Astrocyte (in vitro differentiated cells and primary cell): ENCODE results near the gene KRT77. TPM values are rescaled to one million over a fixed set of nuclear protein-coding genes. Genes with fewer than 3 reads are reported as not detected.
A peak's percentile ranks its signal among the peaks of the same experiment; 100 is the strongest.
"Not testable (repeated sequence)": the region's sequence is repeated elsewhere in the genome, so short reads cannot be mapped to it uniquely, and the experiment has no call there.

Experiments used
- DNase-seq: peaks from one replicate; pipeline ENCODE4 v3.0.0-alpha.2; 2010; ENCODE audit warnings: low read depth
- FAIRE-seq: peaks from 2 replicates; lab custom pipeline; 2011; peaks lifted over from hg19 to GRCh38; lab: Jason Lieb, UNC
- H2AFZ ChIP-seq: 2 replicates; pipeline ENCODE4 v1.6.0; 2012; ENCODE audit warnings: low read depth, low read length, inconsistent platforms
- H3K27ac ChIP-seq: 2 replicates; pipeline ENCODE4 v1.5.1; 2011; ENCODE audit warnings: low read depth, low read length, inconsistent platforms
- H3K27me3 ChIP-seq: 2 replicates; pipeline ENCODE4 v1.6.0; 2011; ENCODE audit warnings: low read length, inconsistent platforms; ENCODE audit not compliant: insufficient read depth
- H3K36me3 ChIP-seq: 2 replicates; pipeline ENCODE4 v1.5.1; 2011; ENCODE audit warnings: low read length, inconsistent platforms; ENCODE audit not compliant: insufficient read depth
- H3K4me1 ChIP-seq: 2 replicates; pipeline ENCODE4 v1.5.1; 2011; ENCODE audit warnings: low read length, inconsistent platforms; ENCODE audit not compliant: insufficient read depth
- H3K4me2 ChIP-seq: 2 replicates; pipeline ENCODE4 v1.6.0; 2012; ENCODE audit warnings: low read length, inconsistent platforms
- H3K4me3 ChIP-seq: 2 replicates; pipeline ENCODE4 v1.5.1; 2011; ENCODE audit warnings: low read depth, mild to moderate bottlenecking, low read length, inconsistent platforms; ENCODE audit not compliant: insufficient read depth
- H3K79me2 ChIP-seq: 2 replicates; pipeline ENCODE4 v1.6.0; 2012; ENCODE audit warnings: mild to moderate bottlenecking, low read length, inconsistent platforms; ENCODE audit not compliant: insufficient read depth
- H3K9ac ChIP-seq: 2 replicates; pipeline ENCODE4 v1.6.0; 2012; ENCODE audit warnings: mild to moderate bottlenecking, low read length, inconsistent platforms
- H3K9me3 ChIP-seq: 2 replicates; pipeline ENCODE4 v1.5.1; 2012; ENCODE audit warnings: low read depth, mild to moderate bottlenecking, low read length, inconsistent platforms; ENCODE audit not compliant: insufficient read depth
- H4K20me1 ChIP-seq: 2 replicates; pipeline ENCODE4 v1.6.0; 2012; ENCODE audit warnings: low read length, inconsistent platforms; ENCODE audit not compliant: insufficient read depth
- H3K27ac Mint-ChIP-seq: one replicate; pipeline ENCODE4 v1.8.0; 2021; ENCODE audit warnings: mild to moderate bottlenecking, mixed read lengths; ENCODE audit not compliant: unreplicated experiment
- H3K27me3 Mint-ChIP-seq: one replicate; pipeline ENCODE4 v1.8.0; 2021; ENCODE audit warnings: low read depth, mixed read lengths; ENCODE audit not compliant: unreplicated experiment
- H3K36me3 Mint-ChIP-seq: one replicate; pipeline ENCODE4 v1.8.0; 2021; ENCODE audit warnings: low read depth, mixed read lengths; ENCODE audit not compliant: unreplicated experiment
- H3K4me1 Mint-ChIP-seq: one replicate; pipeline ENCODE4 v1.8.0; 2021; ENCODE audit warnings: low read depth, mixed read lengths; ENCODE audit not compliant: unreplicated experiment
- H3K4me3 Mint-ChIP-seq: one replicate; pipeline ENCODE4 v1.8.0; 2021; ENCODE audit warnings: mild to moderate bottlenecking, moderate library complexity, mixed read lengths; ENCODE audit not compliant: unreplicated experiment
- H3K9me3 Mint-ChIP-seq: one replicate; pipeline ENCODE4 v1.8.0; 2021; ENCODE audit warnings: mild to moderate bottlenecking, mixed read lengths; ENCODE audit not compliant: unreplicated experiment
- CTCF ChIP-seq: IDR thresholded peaks from 2 replicates; pipeline ENCODE4 v1.5.1; 2011; ENCODE audit warnings: low read depth, mild to moderate bottlenecking, inconsistent platforms, low read length, moderate library complexity; ENCODE audit not compliant: insufficient read depth
- EZH2 ChIP-seq: IDR thresholded peaks from 2 replicates; pipeline ENCODE4 v1.6.1; 2012; ENCODE audit warnings: mild to moderate bottlenecking, low read length, inconsistent platforms; ENCODE audit not compliant: insufficient read depth
- total RNA-seq: library from RNA; stranded (reverse); gene quantifications from 2 replicates; pipeline ENCODE4 v1.2.1, GENCODE V29; 2021

Gene KRT77
- total RNA-seq, 1 donor from 2014 or later: not detected

GRCh38 chr12:52672321-52672933 lies 30.9 kb downstream of the KRT77 start:
- Histone ChIP-seq H2AFZ (no peak overlapping the region), H3K27me3 (peaks cover 18% of the 10 kb centered on the region), H3K4me1 (no peaks in the 10 kb centered on the region), H3K79me2 (no peaks in the 10 kb centered on the region), H3K27ac (no peak overlapping the region), H3K4me3 (no peak overlapping the region), H3K36me3 (no peaks in the 10 kb centered on the region), H3K4me2 (no peak overlapping the region), H4K20me1 (no peaks in the 10 kb centered on the region), H3K9ac (no peak overlapping the region), H3K9me3 (no peaks in the 10 kb centered on the region)
- H3K9me3 Mint-ChIP-seq: peaks cover 2% of the 10 kb centered on the region
- H3K4me1 Mint-ChIP-seq: peaks cover 9% of the 10 kb centered on the region
- peak; percentile 22 for DNase-seq
- no peak overlapping the region for H3K27ac Mint-ChIP-seq
- FAIRE-seq: no peak
- no peaks in the 10 kb centered on the region for H3K36me3 Mint-ChIP-seq
- no peak overlapping the region for H3K4me3 Mint-ChIP-seq
- H3K27me3 Mint-ChIP-seq: peaks cover 20% of the 10 kb centered on the region
- no peak for TF ChIP-seq EZH2
- TF ChIP-seq CTCF: no peak

- Mint-ChIP-seq H3K4me3 (no peak overlapping the region), H3K4me1 (peaks cover 9% of the 10 kb centered on the region), H3K27me3 (peaks cover 21% of the 10 kb centered on the region), H3K36me3 (no peaks in the 10 kb centered on the region), H3K27ac (no peak overlapping the region), H3K9me3 (peaks cover 2% of the 10 kb centered on the region)
- no peaks in the 10 kb centered on the region for H3K36me3 ChIP-seq
- no peak overlapping the region for H3K4me3 ChIP-seq
- no peak for DNase-seq
- no peak overlapping the region for H3K4me2 ChIP-seq
- no peak overlapping the region for H2AFZ ChIP-seq
- no peaks in the 10 kb centered on the region for H4K20me1 ChIP-seq
- TF ChIP-seq EZH2 (no peak), CTCF (no peak)
- no peaks in the 10 kb centered on the region for H3K79me2 ChIP-seq
- peaks cover 18% of the 10 kb centered on the region for H3K27me3 ChIP-seq
- H3K9ac ChIP-seq: no peak overlapping the region
- H3K27ac ChIP-seq: no peak overlapping the region
- H3K9me3 ChIP-seq: no peaks in the 10 kb centered on the region
- FAIRE-seq: no peak
- H3K4me1 ChIP-seq: no peaks in the 10 kb centered on the region
Observed at GRCh38 chr12:52670961-52671360, 32.4 kb downstream of the KRT77 start.

- no peak overlapping the region for H3K27ac ChIP-seq
- no peaks in the 10 kb centered on the region for H3K9me3 ChIP-seq
- peaks cover 22% of the 10 kb centered on the region for H3K27me3 Mint-ChIP-seq
- H3K4me1 ChIP-seq: no peaks in the 10 kb centered on the region
- H3K4me3 Mint-ChIP-seq: no peak overlapping the region
- H3K36me3 ChIP-seq: no peaks in the 10 kb centered on the region
- TF ChIP-seq EZH2 (no peak), CTCF (no peak)
- H3K4me2 ChIP-seq: no peak overlapping the region
- H2AFZ ChIP-seq: no peak overlapping the region
- no peaks in the 10 kb centered on the region for H4K20me1 ChIP-seq
- H3K9me3 Mint-ChIP-seq: no peaks in the 10 kb centered on the region
- peaks cover 9% of the 10 kb centered on the region for H3K4me1 Mint-ChIP-seq
- H3K27me3 ChIP-seq: peaks cover 18% of the 10 kb centered on the region
- DNase-seq (no peak), FAIRE-seq (no peak)
- H3K4me3 ChIP-seq: no peak overlapping the region
- no peak overlapping the region for H3K9ac ChIP-seq
- no peaks in the 10 kb centered on the region for H3K79me2 ChIP-seq
- H3K27ac Mint-ChIP-seq: no peak overlapping the region
- H3K36me3 Mint-ChIP-seq: no peaks in the 10 kb centered on the region
Observed at GRCh38 chr12:52670506-52670905, 32.8 kb downstream of the KRT77 start.

GRCh38 chr12:52669941-52670340 lies 33.4 kb downstream of the KRT77 start:
- H3K27ac Mint-ChIP-seq, H3K4me1 Mint-ChIP-seq, H3K9me3 ChIP-seq, H3K4me1 ChIP-seq, FAIRE-seq, DNase-seq, H3K9me3 Mint-ChIP-seq, H3K79me2 ChIP-seq, H4K20me1 ChIP-seq, H3K27ac ChIP-seq, H3K4me3 ChIP-seq, H3K36me3 Mint-ChIP-seq, H3K4me3 Mint-ChIP-seq, H3K9ac ChIP-seq, H2AFZ ChIP-seq, H3K4me2 ChIP-seq, H3K36me3 ChIP-seq: not testable (repeated sequence)
- peaks cover 24% of the 10 kb centered on the region for H3K27me3 Mint-ChIP-seq
- H3K27me3 ChIP-seq: peaks cover 21% of the 10 kb centered on the region
